Stomach (tissue), 9 donors: ENCODE measurements around the gene P2RY12. TPM values are rescaled to one million over a fixed set of nuclear protein-coding genes. Genes with fewer than 3 reads are reported as not detected.

Experiments used
- DNase-seq, 2 donors: peaks; one replicate each; pipeline versions ENCODE4 v3.0.0 to v3.0.0-alpha.2; 2013 to 2019
- H3K27ac ChIP-seq, 5 donors: fragments of 200-600 bp in 4 of 5; sonication (generic) in 4 of 5; one replicate each; pipeline ENCODE4 v1.5.1; 2013 to 2019; ENCODE audit warnings: mild to moderate bottlenecking in 1 of 5, moderate library complexity in 1 of 5
- H3K27me3 ChIP-seq, 3 donors: fragments of 200-600 bp; sonication (generic); one replicate each; pipeline ENCODE4 v1.5.1; 2017 to 2019; ENCODE audit warnings: mixed run types in 1 of 3
- H3K36me3 ChIP-seq, 4 donors: fragments of 200-600 bp; sonication (generic); 1 replicate in 3 of 4; 2 replicates in 1 of 4; pipeline ENCODE4 v1.5.1; 2016 to 2019
- H3K4me1 ChIP-seq, 4 donors: fragments of 200-600 bp; sonication (generic); one replicate each; pipeline ENCODE4 v1.5.1; 2016 to 2019
- H3K4me3 ChIP-seq, 4 donors: fragments of 200-600 bp; sonication (generic) in 3 of 4; one replicate each; pipeline ENCODE4 v1.5.1; 2016 to 2019; ENCODE audit warnings: mild to moderate bottlenecking in 1 of 4
- H3K9me3 ChIP-seq, 4 donors: fragments of 200-600 bp; sonication (generic); one replicate each; pipeline ENCODE4 v1.5.1; 2016 to 2019
- CTCF ChIP-seq, 7 experiments: fragments of 450-650 bp in 4 of 7; fragments of 200-600 bp in 3 of 7; sonication (generic) in 3 of 7; IDR thresholded peaks; one replicate each; pipeline ENCODE4 v1.5.1; 2016 to 2019; ENCODE audit warnings: antibody characterized with exemption in 7 of 7, control low read depth in 2 of 7, mild to moderate bottlenecking in 1 of 7
- EP300 ChIP-seq: sonication (generic); formaldehyde crosslinking; IDR thresholded peaks from one replicate; pipeline ENCODE4 v1.6.1; 2017; ENCODE audit warnings: antibody characterized with exemption
- POLR2A ChIP-seq, 4 donors: fragments of 450-650 bp; IDR thresholded peaks; one replicate each; pipeline ENCODE4 v1.6.1; 2016; ENCODE audit warnings: antibody characterized with exemption in 4 of 4, control low read depth in 2 of 4, mild to moderate bottlenecking in 1 of 4, moderate library complexity in 1 of 4
- POLR2AphosphoS5 ChIP-seq, 3 donors: sonication (generic); formaldehyde crosslinking; IDR thresholded peaks; one replicate each; pipeline ENCODE4 v1.6.1; 2016; ENCODE audit warnings: antibody characterized with exemption in 3 of 3
- WGBS, 5 donors: extraction: QIAGEN DNeasy Blood & Tissue Kit in 3 of 5; methylation state at CpG; one replicate each; pipeline versions ENCODE4 v1.1.5 to v1.1.7; 2013 to 2018; 5-methylcytosine and 5-hydroxymethylcytosine counted together
- intact Hi-C: fragments of 100-400 bp; cut with DNase I; formaldehyde crosslinking; loops from one replicate; pipeline ENCODE4 v1.15.1; 2023; ENCODE audit warnings: low total_unique reads
- polyA plus RNA-seq, 3 donors: library from polyadenylated mRNA; stranded (reverse); fragments of 200-250 nt; gene quantifications; one replicate each; pipeline ENCODE4 v1.2.3, GENCODE V29; 2013
- total RNA-seq, 5 donors: library from RNA; depleted of rRNA; stranded (reverse); fragments of >200 nt; gene quantifications; one replicate each; pipeline versions ENCODE4 v1.1.0 to v1.2.3, GENCODE V29; 2014 to 2016
- donor health status: healthy with polysubstance abuse.
- donor health status: Bipolar disorder and iron deficiency.
- donor health status: healthy.

The P2RY12 gene
- total and polyA plus RNA-seq, 8 donors = 0.40 to 4.8 (median 0.46) TPM; not detected in 3

DNA sequence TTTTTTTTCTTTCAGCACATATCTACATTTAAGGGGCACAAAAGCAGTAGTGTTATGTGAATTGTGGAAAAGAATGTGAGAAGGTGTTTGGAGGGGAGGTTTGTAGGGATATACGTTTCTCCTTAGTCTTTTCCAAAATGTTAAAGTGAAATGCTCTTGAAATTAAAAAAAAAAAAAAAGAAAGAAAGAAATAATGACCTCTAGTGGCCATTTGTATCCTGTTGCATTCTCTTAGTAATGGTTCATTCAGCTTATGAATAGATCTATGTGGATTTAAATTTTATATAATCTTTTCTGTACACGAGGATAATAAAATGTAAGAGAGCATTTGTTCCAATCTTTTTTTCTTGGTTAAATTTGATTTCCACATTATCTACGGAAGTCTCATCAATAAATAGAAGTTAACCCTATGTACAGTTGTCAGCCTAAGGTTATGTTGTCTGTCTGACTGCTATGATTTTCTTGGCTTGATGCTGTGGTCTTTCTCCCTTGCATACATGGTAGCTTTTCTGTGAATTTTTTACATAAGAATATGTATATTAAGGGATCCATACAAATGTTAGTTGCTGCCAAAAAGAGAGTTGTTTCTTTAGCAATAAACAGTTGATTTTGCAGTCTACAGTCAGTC, 56.9 kb downstream of the P2RY12 start:
- peak overlapping the region in 2 of 4 donors; percentile 21 to 30 for H3K4me3 ChIP-seq
- peaks cover 0 to 17% (median 0%) of the 10 kb centered on the region in 4 donors for H3K4me1 ChIP-seq
- 9 to 14% (median 13%) methylated on average over 3 of the region's 3 CpGs for WGBS, 5 donors

DNA sequence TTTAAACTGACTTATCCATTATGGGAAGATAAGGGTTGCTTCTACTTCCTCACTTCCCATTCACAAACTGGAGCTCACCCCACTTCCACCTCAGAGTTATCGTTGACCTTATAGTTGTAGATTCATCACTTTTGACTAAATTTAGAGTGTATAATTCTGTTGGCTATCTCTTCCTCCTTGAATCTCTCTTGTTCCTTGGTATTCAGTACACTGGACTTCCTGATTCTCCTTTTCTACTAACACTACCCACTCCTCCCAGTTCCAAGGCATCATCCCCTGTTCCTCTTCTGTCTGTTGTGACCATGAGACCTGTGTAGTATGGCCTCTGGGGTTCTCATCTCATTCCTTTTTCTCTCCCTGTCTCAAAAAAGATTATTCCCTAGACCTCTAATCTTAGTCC, 62.0 kb downstream of the P2RY12 start:
- no peak for TF ChIP-seq EP300
- no peak for TF ChIP-seq POLR2A (IDR thresholded peaks at IDR 0.05)
- no peak for DNase-seq
- Histone ChIP-seq H3K4me3 (no peak overlapping the region), H3K9me3 (no peaks in the 10 kb centered on the region), H3K4me1 (no peaks in the 10 kb centered on the region), H3K27me3 (no peaks in the 10 kb centered on the region), H3K27ac (no peak overlapping the region), H3K36me3 (no peaks in the 10 kb centered on the region)
- intact Hi-C loops = no loop called here
- 88 to 100% (median 94%) methylated on average over 1 of the region's 1 CpG for WGBS, 5 donors

More for the DNA sequence above, 56.9 kb downstream of the P2RY12 start:
- H3K27ac ChIP-seq = peak overlapping the region in 2 of 5 donors; percentile 29 to 63
- H3K27me3 ChIP-seq = no peaks in the 10 kb centered on the region
- peak in 1 of 2 donors; percentile 19 for DNase-seq
- TF ChIP-seq CTCF (IDR thresholded peaks at IDR 0.05) (peak in 5 of 7 experiments; percentile 11 to 70 (median 54)), POLR2AphosphoS5 (IDR thresholded peaks at IDR 0.05) (no peak)
- no peaks in the 10 kb centered on the region for H3K36me3 ChIP-seq
- no peaks in the 10 kb centered on the region for H3K9me3 ChIP-seq
- intact Hi-C loops = no loop called here

- intact Hi-C loops = no loop called here
- Histone ChIP-seq H3K4me1 (no peaks in the 10 kb centered on the region), H3K4me3 (no peak overlapping the region), H3K9me3 (no peaks in the 10 kb centered on the region), H3K27me3 (no peaks in the 10 kb centered on the region), H3K27ac (no peak overlapping the region), H3K36me3 (no peaks in the 10 kb centered on the region)
- DNase-seq = no peak
- TF ChIP-seq POLR2AphosphoS5 (IDR thresholded peaks at IDR 0.05) (no peak), CTCF (IDR thresholded peaks at IDR 0.05) (no peak), EP300 (no peak), POLR2A (IDR thresholded peaks at IDR 0.05) (no peak)
- 51 to 62% (median 55%) methylated on average over 1 of the region's 1 CpG for WGBS, 5 donors
Observed at GRCh38 chr3:151321526-151321925, 63.0 kb downstream of the P2RY12 start.

DNA sequence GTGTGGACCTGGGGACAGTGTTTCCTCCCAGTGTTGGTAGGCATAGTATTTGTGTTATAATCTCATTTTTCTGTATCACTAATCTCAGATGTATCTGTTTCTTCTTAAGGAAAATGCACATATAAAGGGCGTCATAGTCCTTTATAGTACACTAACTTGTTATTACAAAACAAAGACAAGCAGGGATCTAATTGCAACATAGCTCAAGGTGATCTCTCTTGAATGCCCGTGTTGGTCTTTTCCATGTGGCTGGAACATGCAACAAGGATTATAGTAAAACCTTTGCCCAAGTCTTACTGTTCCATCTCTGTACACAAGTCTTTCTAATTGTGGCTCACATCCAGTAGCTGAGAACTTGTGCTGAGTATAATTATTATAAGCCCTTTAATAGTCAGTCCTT, 64.4 kb downstream of the P2RY12 start:
- H3K36me3 ChIP-seq = no peaks in the 10 kb centered on the region
- TF ChIP-seq EP300 (no peak), POLR2A (IDR thresholded peaks at IDR 0.05) (no peak), CTCF (IDR thresholded peaks at IDR 0.05) (no peak), POLR2AphosphoS5 (IDR thresholded peaks at IDR 0.05) (no peak)
- H3K27ac ChIP-seq = no peak overlapping the region
- 84 to 91% (median 90%) methylated on average over 2 of the region's 2 CpGs for WGBS, 5 donors
- H3K9me3 ChIP-seq = no peaks in the 10 kb centered on the region
- DNase-seq = no peak
- H3K27me3 ChIP-seq = no peaks in the 10 kb centered on the region
- no peaks in the 10 kb centered on the region for H3K4me1 ChIP-seq
- intact Hi-C loops = no loop called here
- H3K4me3 ChIP-seq = no peak overlapping the region

- H3K27ac ChIP-seq = no peak overlapping the region
- H3K27me3 ChIP-seq = no peaks in the 10 kb centered on the region
- intact Hi-C loops = no loop called here
- H3K4me1 ChIP-seq = no peaks in the 10 kb centered on the region
- WGBS, 5 donors = 81 to 92% (median 88%) methylated on average over 4 of the region's 4 CpGs
- no peaks in the 10 kb centered on the region for H3K9me3 ChIP-seq
- no peak for TF ChIP-seq CTCF (IDR thresholded peaks at IDR 0.05)
- no peak for TF ChIP-seq EP300
- TF ChIP-seq POLR2AphosphoS5 (IDR thresholded peaks at IDR 0.05) = no peak
- no peak for TF ChIP-seq POLR2A (IDR thresholded peaks at IDR 0.05)
- no peak overlapping the region for H3K4me3 ChIP-seq
- no peak for DNase-seq
- no peaks in the 10 kb centered on the region for H3K36me3 ChIP-seq
Observed at GRCh38 chr3:151319628-151320027, 64.9 kb downstream of the P2RY12 start.
